NT2/D1 (cell line): Measurements from ENCODE around the gene PSME1.

Experiments used
- DNase-seq: peaks from one replicate; pipeline ENCODE4 v3.0.0-alpha.2; 2011; ENCODE audit warnings: low read depth, low spot score
- H3K27me3 ChIP-seq: 2 replicates; pipeline ENCODE4 v1.6.0; 2011; ENCODE audit warnings: mild to moderate bottlenecking; ENCODE audit not compliant: insufficient read length, insufficient read depth
- H3K36me3 ChIP-seq: 2 replicates; pipeline ENCODE4 v1.6.1; 2011; ENCODE audit warnings: mild to moderate bottlenecking, low read length, mixed read lengths; ENCODE audit not compliant: insufficient read depth, insufficient read length
- H3K4me1 ChIP-seq: 2 replicates; pipeline ENCODE4 v1.5.1; 2011; ENCODE audit not compliant: insufficient read depth, insufficient read length
- H3K4me3 ChIP-seq: 2 replicates; pipeline ENCODE4 v1.5.1; 2011; ENCODE audit warnings: low read depth; ENCODE audit not compliant: insufficient read length
- H3K9ac ChIP-seq: 2 replicates; pipeline ENCODE4 v1.6.0; 2011; ENCODE audit warnings: low read depth; ENCODE audit not compliant: insufficient read length
- H3K9me3 ChIP-seq: 2 replicates; pipeline ENCODE4 v1.5.1; 2011; ENCODE audit warnings: mild to moderate bottlenecking, low read length; ENCODE audit not compliant: insufficient read depth
- SUZ12 ChIP-seq: IDR thresholded peaks from 2 replicates; pipeline ENCODE4 v1.6.1; 2011; ENCODE audit not compliant: insufficient read length, insufficient read depth; ENCODE audit errors: extremely low read depth
- YY1 ChIP-seq: IDR thresholded peaks from 2 replicates; pipeline ENCODE4 v1.6.1; 2011; ENCODE audit not compliant: insufficient read length, insufficient read depth
- ZNF274 ChIP-seq: IDR thresholded peaks from 2 replicates; pipeline ENCODE4 v1.6.1; 2011; ENCODE audit warnings: mild to moderate bottlenecking, low read depth, low read length

The PSME1 gene

GRCh38 chr14:24093901-24094840 is 41.8 kb upstream of the PSME1 start, which contains the start of gene PCK2:
Gene PCK2, plus strand, starts transcription at chr14:24094311. Its CDS starts 95 bp downstream, at chr14:24094406.
- TF ChIP-seq SUZ12: no peak
- no peak for TF ChIP-seq ZNF274
- TF ChIP-seq YY1: no peak

GRCh38 chr14:24094841-24095270 is 41.1 kb upstream of the PSME1 start:
- Histone ChIP-seq H3K4me3 (peak overlapping the region; percentile 80), H3K27me3 (peaks cover 11% of the 10 kb centered on the region), H3K9ac (peak overlapping the region; percentile 93), H3K36me3 (peaks cover 28% of the 10 kb centered on the region), H3K9me3 (no peaks in the 10 kb centered on the region), H3K4me1 (peaks cover 5% of the 10 kb centered on the region)
- TF ChIP-seq SUZ12 (no peak), ZNF274 (no peak), YY1 (no peak)
- no peak for DNase-seq

More at GRCh38 chr14:24093901-24094840, 41.8 kb upstream of the PSME1 start, which contains the start of gene PCK2:
- Histone ChIP-seq H3K9me3 (no peaks in the 10 kb centered on the region), H3K4me3 (peak within 1 kb of the TSS; percentile 80), H3K36me3 (peaks cover 21% of the 10 kb centered on the region), H3K9ac (peak within 1 kb of the TSS; percentile 93), H3K4me1 (peaks cover 5% of the 10 kb centered on the region), H3K27me3 (peaks cover 11% of the 10 kb centered on the region)
- DNase-seq: peak; percentile 69

GRCh38 chr14:24095271-24096068 is 40.5 kb upstream of the PSME1 start:
- no peaks in the 10 kb centered on the region for H3K9me3 ChIP-seq
- DNase-seq: no peak
- H3K36me3 ChIP-seq: peaks cover 32% of the 10 kb centered on the region
- H3K9ac ChIP-seq: peak overlapping the region; percentile 93
- TF ChIP-seq ZNF274 (no peak), SUZ12 (no peak), YY1 (no peak)
- peaks cover 11% of the 10 kb centered on the region for H3K27me3 ChIP-seq
- H3K4me1 ChIP-seq: peaks cover 5% of the 10 kb centered on the region
- peak overlapping the region; percentile 80 for H3K4me3 ChIP-seq

GRCh38 chr14:24096545-24097181 is 39.3 kb upstream of the PSME1 start:
- Histone ChIP-seq H3K4me1 (peaks cover 5% of the 10 kb centered on the region), H3K4me3 (no peak overlapping the region), H3K36me3 (peaks cover 42% of the 10 kb centered on the region), H3K9me3 (no peaks in the 10 kb centered on the region), H3K9ac (no peak overlapping the region), H3K27me3 (peaks cover 11% of the 10 kb centered on the region)
- DNase-seq: no peak
- TF ChIP-seq YY1 (no peak), SUZ12 (no peak), ZNF274 (no peak)

- no peaks in the 10 kb centered on the region for H3K9me3 ChIP-seq
- DNase-seq: no peak
- no peak overlapping the region for H3K9ac ChIP-seq
- no peaks in the 10 kb centered on the region for H3K27me3 ChIP-seq
- no peak overlapping the region for H3K4me3 ChIP-seq
- H3K36me3 ChIP-seq: peaks cover 53% of the 10 kb centered on the region
- peaks cover 5% of the 10 kb centered on the region for H3K4me1 ChIP-seq
- TF ChIP-seq ZNF274 (no peak), YY1 (no peak), SUZ12 (no peak)
Measured at GRCh38 chr14:24098229-24098926, 37.6 kb upstream of the PSME1 start.

- no peak for TF ChIP-seq SUZ12
- no peak for TF ChIP-seq ZNF274
- no peak for TF ChIP-seq YY1
- peaks cover 2% of the 10 kb centered on the region for H3K4me1 ChIP-seq
- H3K9me3 ChIP-seq: no peaks in the 10 kb centered on the region; the same call in 1 of the 2 replicates
- no peak for DNase-seq
- no peaks in the 10 kb centered on the region for H3K27me3 ChIP-seq
- no peak overlapping the region for H3K9ac ChIP-seq
- H3K4me3 ChIP-seq: no peak overlapping the region
- H3K36me3 ChIP-seq: peaks cover 61% of the 10 kb centered on the region
Measured at GRCh38 chr14:24098927-24099813, 36.8 kb upstream of the PSME1 start.
